ENCODE measurements around the gene CHSY1.
"Not testable (repeated sequence)": the region's sequence is repeated elsewhere in the genome, so short reads cannot be mapped to it uniquely, and the experiment has no call there.

The CHSY1 gene

DNA sequence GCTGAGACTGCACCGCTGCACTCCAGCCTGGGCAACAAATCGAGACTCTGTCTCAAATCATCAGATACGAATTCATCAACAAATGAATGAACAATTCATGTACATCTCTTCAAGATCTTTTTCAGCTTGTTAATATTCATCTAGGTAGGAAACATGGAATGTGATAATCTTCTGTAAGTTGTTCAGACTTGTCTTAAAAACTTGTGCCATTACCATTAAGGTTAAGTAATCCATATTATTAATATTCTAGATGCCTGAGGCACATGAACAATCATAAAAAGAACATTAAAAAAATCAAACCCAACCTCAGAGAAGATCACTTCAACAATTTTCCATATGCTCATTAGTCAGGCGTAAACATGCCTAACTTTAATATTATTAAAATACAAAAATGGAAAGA is 36.2 kb downstream of the CHSY1 start:
- no peak overlapping the region for H3K27ac ChIP-seq
- TF ChIP-seq ZFX (IDR thresholded peaks at IDR 0.05): no peak
- TF ChIP-seq, protein P1, sequence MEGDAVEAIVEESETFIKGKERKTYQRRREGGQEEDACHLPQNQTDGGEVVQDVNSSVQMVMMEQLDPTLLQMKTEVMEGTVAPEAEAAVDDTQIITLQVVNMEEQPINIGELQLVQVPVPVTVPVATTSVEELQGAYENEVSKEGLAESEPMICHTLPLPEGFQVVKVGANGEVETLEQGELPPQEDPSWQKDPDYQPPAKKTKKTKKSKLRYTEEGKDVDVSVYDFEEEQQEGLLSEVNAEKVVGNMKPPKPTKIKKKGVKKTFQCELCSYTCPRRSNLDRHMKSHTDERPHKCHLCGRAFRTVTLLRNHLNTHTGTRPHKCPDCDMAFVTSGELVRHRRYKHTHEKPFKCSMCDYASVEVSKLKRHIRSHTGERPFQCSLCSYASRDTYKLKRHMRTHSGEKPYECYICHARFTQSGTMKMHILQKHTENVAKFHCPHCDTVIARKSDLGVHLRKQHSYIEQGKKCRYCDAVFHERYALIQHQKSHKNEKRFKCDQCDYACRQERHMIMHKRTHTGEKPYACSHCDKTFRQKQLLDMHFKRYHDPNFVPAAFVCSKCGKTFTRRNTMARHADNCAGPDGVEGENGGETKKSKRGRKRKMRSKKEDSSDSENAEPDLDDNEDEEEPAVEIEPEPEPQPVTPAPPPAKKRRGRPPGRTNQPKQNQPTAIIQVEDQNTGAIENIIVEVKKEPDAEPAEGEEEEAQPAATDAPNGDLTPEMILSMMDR (conservative IDR thresholded peaks at IDR 0.05): no peak

DNA sequence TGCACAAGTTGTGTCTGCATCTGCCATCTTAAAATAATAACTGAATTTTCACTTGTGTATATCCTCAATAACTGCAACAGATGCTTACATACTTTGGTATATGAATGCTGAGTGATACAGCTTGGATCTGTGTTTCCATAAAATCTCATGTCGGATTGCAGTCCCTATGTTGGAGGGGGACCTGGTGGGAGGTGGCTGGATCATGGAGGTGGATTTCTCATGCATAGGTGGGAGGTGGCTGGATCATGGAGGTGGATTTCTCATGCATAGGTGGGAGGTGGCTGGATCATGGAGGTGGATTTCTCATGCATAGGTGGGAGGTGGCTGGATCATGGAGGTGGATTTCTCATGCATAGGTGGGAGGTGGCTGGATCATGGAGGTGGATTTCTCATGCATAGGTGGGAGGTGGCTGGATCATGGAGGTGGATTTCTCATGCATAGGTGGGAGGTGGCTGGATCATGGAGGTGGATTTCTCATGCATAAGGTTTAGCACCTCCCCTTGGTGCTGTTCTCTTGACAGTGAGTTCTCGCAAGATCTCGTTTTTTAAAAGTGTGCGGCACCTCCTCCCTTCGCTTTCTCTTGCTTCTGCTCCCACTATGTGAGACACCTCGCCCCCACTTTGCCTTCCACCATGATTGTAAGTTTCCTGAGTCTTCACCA is 37.3 kb downstream of the CHSY1 start:
- not testable (repeated sequence) for H3K27ac ChIP-seq

DNA sequence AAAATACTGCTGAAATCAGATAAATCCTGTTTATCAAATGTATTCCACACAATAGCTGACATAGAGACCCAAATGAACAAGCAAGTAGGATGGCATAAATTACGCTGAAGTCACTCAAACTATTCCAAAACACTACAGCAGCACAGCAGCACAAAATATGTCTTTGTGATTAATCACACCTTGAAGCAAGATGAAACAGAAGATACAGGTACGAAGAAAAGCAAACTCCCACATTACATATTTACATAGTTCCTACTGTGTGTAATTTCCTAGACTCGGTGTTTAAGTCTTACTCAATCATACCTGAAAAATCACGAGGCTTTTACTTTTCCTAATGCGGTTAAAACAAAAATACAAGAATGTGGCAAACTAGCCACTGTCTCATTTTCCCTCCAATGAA is 38.3 kb downstream of the CHSY1 start:
- H3K27ac ChIP-seq: no peak overlapping the region
- TF ChIP-seq ZFX (IDR thresholded peaks at IDR 0.05): no peak
- TF ChIP-seq, protein P1 (conservative IDR thresholded peaks at IDR 0.05): no peak

DNA sequence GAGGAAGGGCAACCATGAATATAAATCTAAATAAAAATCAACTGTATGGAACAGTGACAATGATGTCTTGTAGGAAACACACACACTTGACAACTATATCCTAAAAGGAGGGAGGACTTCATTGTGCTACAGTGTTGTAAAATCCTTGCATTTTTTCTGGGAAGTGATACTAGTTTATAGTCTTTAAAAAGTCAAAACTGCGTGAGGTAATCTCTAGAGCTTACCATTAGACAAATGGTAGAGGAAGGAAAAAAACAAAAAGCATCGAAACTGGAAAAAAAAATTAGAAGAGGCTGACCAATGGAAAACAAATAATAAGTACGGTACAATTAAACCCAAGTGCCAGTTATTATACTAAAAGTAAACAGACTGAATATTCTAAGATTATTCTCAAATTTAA is 38.7 kb downstream of the CHSY1 start:
- no peak for TF ChIP-seq ZFX (IDR thresholded peaks at IDR 0.05)
- TF ChIP-seq, protein P1 (conservative IDR thresholded peaks at IDR 0.05): no peak
- H3K27ac ChIP-seq: no peak overlapping the region

DNA sequence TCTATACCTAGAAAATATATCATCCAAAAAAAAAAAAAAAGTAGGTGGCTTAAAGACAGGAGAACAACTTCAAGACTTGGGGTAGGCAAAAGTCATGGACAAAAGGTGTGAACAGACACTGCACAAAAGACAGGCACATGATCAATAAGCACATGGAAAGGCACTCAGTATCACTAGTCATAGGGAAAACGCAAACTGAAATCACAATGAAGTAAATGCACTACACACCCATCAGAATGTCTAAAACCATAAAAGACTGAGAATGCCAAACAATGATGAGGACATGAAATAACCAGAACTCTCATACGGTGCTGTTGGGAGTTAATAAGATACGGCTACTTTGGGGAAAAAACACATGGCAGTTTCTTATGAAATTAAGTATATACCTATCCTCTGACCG is 40.0 kb downstream of the CHSY1 start:
- no peak overlapping the region for H3K27ac ChIP-seq
- TF ChIP-seq, protein P1 (conservative IDR thresholded peaks at IDR 0.05): no peak
- no peak for TF ChIP-seq ZFX (IDR thresholded peaks at IDR 0.05)

DNA sequence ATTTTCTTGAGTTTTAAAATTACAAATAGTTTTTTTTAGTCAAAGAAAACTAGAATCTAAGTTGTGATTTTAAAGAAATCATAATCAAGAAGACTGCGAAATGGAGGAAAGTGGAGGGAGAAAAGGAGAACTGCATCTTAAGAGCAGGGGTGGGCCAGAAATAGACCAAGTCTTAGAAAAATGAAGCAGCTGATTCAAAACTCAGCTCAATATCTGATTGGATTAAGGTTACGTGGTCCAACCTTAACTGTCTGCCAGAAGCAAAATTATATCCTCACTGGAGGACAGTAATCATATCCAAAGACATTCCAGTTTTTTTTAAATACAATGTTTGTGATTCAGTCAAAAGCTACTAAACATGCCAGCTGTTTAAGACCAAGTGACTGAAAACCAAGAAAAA is 41.4 kb downstream of the CHSY1 start:
- no peak overlapping the region for H3K27ac ChIP-seq
- TF ChIP-seq ZFX (IDR thresholded peaks at IDR 0.05): no peak
- TF ChIP-seq, protein P1 (conservative IDR thresholded peaks at IDR 0.05): no peak

DNA sequence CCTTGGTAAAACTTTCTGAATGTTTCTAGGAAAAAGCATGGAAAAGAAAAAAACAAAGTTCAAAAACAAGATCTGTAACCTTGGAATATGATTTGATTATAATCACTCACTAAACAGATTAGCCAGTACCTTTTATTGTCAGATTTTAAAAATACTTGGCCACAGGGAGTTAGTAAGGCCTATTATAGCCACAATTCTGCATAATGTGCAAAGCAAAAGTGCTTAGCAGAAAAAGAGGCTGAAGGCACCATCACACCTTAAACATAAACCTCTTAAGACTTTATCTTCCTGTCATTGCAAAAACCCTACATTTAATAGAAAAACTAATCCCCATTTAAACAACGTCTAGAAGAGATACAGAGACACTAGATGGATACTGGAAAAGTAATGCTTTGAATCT is 41.8 kb downstream of the CHSY1 start:
- TF ChIP-seq ZFX (IDR thresholded peaks at IDR 0.05): no peak
- TF ChIP-seq, protein P1 (conservative IDR thresholded peaks at IDR 0.05): no peak
- no peak overlapping the region for H3K27ac ChIP-seq

DNA sequence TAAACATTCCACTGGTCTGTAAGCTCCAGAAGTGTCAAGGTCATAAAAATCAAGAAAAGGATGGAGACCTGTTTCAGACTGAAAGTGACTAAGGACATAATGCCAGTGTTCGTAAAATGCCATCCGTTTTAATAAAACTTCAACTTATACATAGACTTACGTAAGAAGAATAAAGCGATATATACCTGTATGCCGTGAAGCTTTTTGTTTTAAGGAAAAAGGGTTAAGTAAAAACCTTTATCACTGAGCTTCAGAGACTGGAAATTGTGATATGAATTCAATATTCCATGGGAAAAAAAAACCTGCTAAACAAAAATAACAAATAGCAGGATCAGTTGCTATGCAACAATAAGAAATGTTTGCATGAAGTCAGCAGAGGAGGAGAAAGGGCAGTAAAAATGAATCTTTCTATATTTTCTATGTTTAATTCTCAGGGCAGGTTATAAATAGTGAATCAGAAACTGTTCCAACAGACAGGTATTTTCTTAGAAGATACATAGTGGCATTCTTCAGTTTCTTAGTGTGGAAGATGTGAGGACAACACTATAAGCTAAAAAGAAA is 42.5 kb downstream of the CHSY1 start:
- TF ChIP-seq, protein P1 (conservative IDR thresholded peaks at IDR 0.05): no peak
- TF ChIP-seq ZFX (IDR thresholded peaks at IDR 0.05): no peak
- H3K27ac ChIP-seq: no peak overlapping the region
